K562 (cell line): Measurements from ENCODE around the gene CCM2. TPM values are rescaled to one million over a fixed set of nuclear protein-coding genes. Genes with fewer than 3 reads are reported as not detected.

Source experiments
- DIDO1 ChIP-seq: fragments of 450-650 bp; IDR thresholded peaks from 2 replicates; pipeline ENCODE4 v1.6.1; 2016; ENCODE audit warnings: low read depth, missing biosample characterization, missing genetic modification characterization
- ETS1 ChIP-seq: conservative IDR thresholded peaks from 2 replicates; pipeline ENCODE4 v1.6.1; 2011; ENCODE audit warnings: low read depth, mild to moderate bottlenecking, low read length; ENCODE audit not compliant: control insufficient read depth
- HDAC1 ChIP-seq, 2 experiments: fragments of 450-650 bp; IDR thresholded peaks; 2 replicates each; pipeline ENCODE4 v1.6.1; 2016 to 2017; ENCODE audit warnings: inconsistent platforms in 1 of 2, mild to moderate bottlenecking in 1 of 2, moderate library complexity in 1 of 2
- HDAC6 ChIP-seq: IDR thresholded peaks from 2 replicates; pipeline ENCODE4 v1.6.1; 2012; ENCODE audit warnings: low read depth, mild to moderate bottlenecking, control low read depth, inconsistent platforms, low read length, moderate library complexity
- HMBOX1 ChIP-seq: sonication (generic); IDR thresholded peaks from 2 replicates; pipeline ENCODE4 v1.6.1; 2016
- HNRNPH1 ChIP-seq: fragments of 200-400 bp; formaldehyde crosslinking; optimal IDR thresholded peaks from 2 replicates; pipeline ENCODE3; 2017; ENCODE audit warnings: low read depth, mild to moderate bottlenecking, low read length, moderate library complexity
- KAT7 ChIP-seq: sonication (generic); formaldehyde crosslinking; IDR thresholded peaks from 2 replicates; pipeline ENCODE4 v1.8.0; 2022; ENCODE audit warnings: missing genetic modification reagents, mild to moderate bottlenecking, borderline replicate concordance
- KLF10 ChIP-seq: fragments of 250-450 bp; sonication (Bioruptor Pico); IDR thresholded peaks from 2 replicates; pipeline ENCODE4 v1.6.1; 2021; ENCODE audit warnings: matching md5 sums
- NR2C1 ChIP-seq, 2 experiments: fragments of 450-650 bp; IDR thresholded peaks; 2 replicates each; pipeline ENCODE4 v1.6.1; 2017; ENCODE audit warnings: mild to moderate bottlenecking in 2 of 2, antibody characterized with exemption in 1 of 2, inconsistent platforms in 1 of 2, missing compliant biosample characterization in 1 of 2, missing genetic modification characterization in 1 of 2
- PCBP2 ChIP-seq: fragments of 200-400 bp; formaldehyde crosslinking; IDR thresholded peaks from 2 replicates; pipeline ENCODE4 v1.6.1; 2018; ENCODE audit warnings: low read length, low read depth, mild to moderate bottlenecking, moderate library complexity; ENCODE audit not compliant: poor library complexity, severe bottlenecking
- POLR2AphosphoS2 ChIP-seq: IDR thresholded peaks from 2 replicates; pipeline ENCODE4 v1.6.1; 2012; ENCODE audit warnings: low read length, improper control_type of control experiment
- RBM14 ChIP-seq: fragments of 200-400 bp; formaldehyde crosslinking; IDR thresholded peaks from 2 replicates; pipeline ENCODE4 v1.6.1; 2018; ENCODE audit warnings: low read depth, mild to moderate bottlenecking, low read length, moderate library complexity, borderline replicate concordance; ENCODE audit not compliant: insufficient read depth
- SAP30 ChIP-seq: fragments of 200-600 bp; sonication (generic); IDR thresholded peaks from 2 replicates; pipeline ENCODE4 v1.6.1; 2012; ENCODE audit warnings: borderline replicate concordance, low read depth, mild to moderate bottlenecking, moderate library complexity, low read length, control low read depth, inconsistent platforms; ENCODE audit not compliant: insufficient read depth, poor library complexity, severe bottlenecking
- THRB ChIP-seq: fragments of 450-650 bp; formaldehyde crosslinking; conservative IDR thresholded peaks from 2 replicates; pipeline ENCODE4 v1.4.0; 2022; ENCODE audit warnings: mild to moderate bottlenecking, missing genetic modification characterization
- ZNF140 ChIP-seq: fragments of 250-450 bp; sonication (Bioruptor Pico); IDR thresholded peaks from 2 replicates; pipeline ENCODE4 v1.8.0; 2021; ENCODE audit warnings: moderate library complexity, mild to moderate bottlenecking, inconsistent platforms
- ZNF282 ChIP-seq: sonication (generic); formaldehyde crosslinking; IDR thresholded peaks from 2 replicates; pipeline ENCODE4 v1.8.1; 2023; ENCODE audit warnings: missing genetic modification reagents
- ZNF695 ChIP-seq: fragments of 450-650 bp; formaldehyde crosslinking; IDR thresholded peaks from 2 replicates; pipeline ENCODE4 v1.4.0; 2020; ENCODE audit warnings: mild to moderate bottlenecking, moderate library complexity
- ZNF740 ChIP-seq, 3 experiments: fragments of 200-800 bp in 1 of 3; sonication (Bioruptor generic) in 1 of 3; sonication (generic) in 1 of 3; formaldehyde crosslinking in 1 of 3; IDR thresholded peaks; 2 replicates each; pipeline versions ENCODE4 v1.6.1 to v1.8.0; 2016 to 2022; ENCODE audit warnings: mild to moderate bottlenecking in 2 of 3, missing compliant biosample characterization in 2 of 3, missing genetic modification characterization in 2 of 3, missing genetic modification reagents in 1 of 3
- ZNF778 ChIP-seq: fragments of 450-650 bp; formaldehyde crosslinking; IDR thresholded peaks from 2 replicates; pipeline ENCODE4 v1.4.0; 2020; ENCODE audit warnings: mild to moderate bottlenecking, moderate library complexity
- ZZZ3 ChIP-seq: fragments of 450-650 bp; IDR thresholded peaks from 2 replicates; pipeline ENCODE4 v1.6.1; 2016; ENCODE audit warnings: antibody characterized with exemption, mild to moderate bottlenecking, moderate library complexity
- polyA plus RNA-seq, 8 experiments: library from polyadenylated mRNA; depleted of rRNA in 4 of 8; stranded (reverse) in 5 of 8; unstranded in 3 of 8; fragments of >200 nt; fragmentation: Nextera tagmentation in 2 of 8; fragmentation: Illumina TruSeq in 1 of 8; extraction: Ambion mirVana in 2 of 8; extraction: Trizol in 1 of 8; gene quantifications; 2 replicates each; pipeline versions ENCODE4 v1.2.1 to v1.2.3, GENCODE V29; 2011 to 2014; ENCODE audit warnings: inconsistent platforms in 1 of 8, missing spikeins in 1 of 8
- total RNA-seq, 7 experiments: library from RNA; depleted of rRNA in 6 of 7; stranded (reverse); fragments of >200 nt in 6 of 7; fragmentation: Illumina TruSeq in 2 of 7; extraction: Trizol in 2 of 7; gene quantifications; 2 replicates each; pipeline versions ENCODE4 v1.2.1 to v1.2.3, GENCODE V29; 2011 to 2021; ENCODE audit warnings: low replicate concordance in 1 of 7

Gene CCM2
- total and polyA plus RNA-seq, 9 of the 15 experiments (the other 6 are each of a cell fraction or from before 2014, with no cell fraction given), result 0.41 to 38.6 (median 25.9) TPM

GRCh38 chr7:45111298-45112223 lies 111.6 kb downstream of the CCM2 start, which contains the start of gene TBRG4 (continued):
- TF ChIP-seq SAP30, result peak; percentile 97
- no peak for TF ChIP-seq KLF10
- TF ChIP-seq ZZZ3, result peak; percentile 10; the same call in 1 of the 2 replicates
- TF ChIP-seq RBM14, result peak; percentile 27; the same call in 1 of the 2 replicates
- TF ChIP-seq ZNF140 (CRISPR knock-in tag), result no peak
- TF ChIP-seq ZNF695, result no peak
- TF ChIP-seq ZNF740 (CRISPR knock-in tag; IDR thresholded peaks at IDR 0.05), result peak; percentile 51; the same call in 1 of the 2 replicates
- TF ChIP-seq ZNF740 (tag; IDR thresholded peaks at IDR 0.05), result no peak
- peak; percentile 83; the same call in 1 of the 2 replicates for TF ChIP-seq ZNF282
- TF ChIP-seq HMBOX1, result 0 out of 2 replicates have a peak, but pooled peaks have one; percentile 42
- peak; percentile 88 to 100; a peak in 3 of 4 replicates for TF ChIP-seq HDAC1 (IDR thresholded peaks at IDR 0.05)
- peak; percentile 35; the same call in 1 of the 2 replicates for TF ChIP-seq THRB
- peak; percentile 92; the same call in 1 of the 2 replicates for TF ChIP-seq ETS1
- TF ChIP-seq HDAC6, result no peak
- no peak for TF ChIP-seq PCBP2
- peak; percentile 41; the same call in 1 of the 2 replicates for TF ChIP-seq DIDO1 (tag)
- TF ChIP-seq KAT7, result peak; percentile 96; the same call in 1 of the 2 replicates
- no peak for TF ChIP-seq HNRNPH1
- peak; percentile 81; the same call in 1 of the 2 replicates for TF ChIP-seq POLR2AphosphoS2
- TF ChIP-seq ZNF778, result no peak
- peak; percentile 57 for TF ChIP-seq NR2C1 (IDR thresholded peaks at IDR 0.05)
- TF ChIP-seq NR2C1 (tag; IDR thresholded peaks at IDR 0.05), result peak; percentile 62; the same call in 1 of the 2 replicates
